NOMO-1 treated with dmso at 0.1 percent for 144 hours (cell line): ENCODE results near the gene ENTPD8.
"Not testable (repeated sequence)": the region's sequence is repeated elsewhere in the genome, so short reads cannot be mapped to it uniquely, and the experiment has no call there.

ENCODE experiments used
- DNase-seq: peaks from one replicate; lab custom pipeline; 2025; ENCODE audit not compliant: unreplicated experiment; lab: John Stamatoyannopoulos, UW

Gene ENTPD8

DNA sequence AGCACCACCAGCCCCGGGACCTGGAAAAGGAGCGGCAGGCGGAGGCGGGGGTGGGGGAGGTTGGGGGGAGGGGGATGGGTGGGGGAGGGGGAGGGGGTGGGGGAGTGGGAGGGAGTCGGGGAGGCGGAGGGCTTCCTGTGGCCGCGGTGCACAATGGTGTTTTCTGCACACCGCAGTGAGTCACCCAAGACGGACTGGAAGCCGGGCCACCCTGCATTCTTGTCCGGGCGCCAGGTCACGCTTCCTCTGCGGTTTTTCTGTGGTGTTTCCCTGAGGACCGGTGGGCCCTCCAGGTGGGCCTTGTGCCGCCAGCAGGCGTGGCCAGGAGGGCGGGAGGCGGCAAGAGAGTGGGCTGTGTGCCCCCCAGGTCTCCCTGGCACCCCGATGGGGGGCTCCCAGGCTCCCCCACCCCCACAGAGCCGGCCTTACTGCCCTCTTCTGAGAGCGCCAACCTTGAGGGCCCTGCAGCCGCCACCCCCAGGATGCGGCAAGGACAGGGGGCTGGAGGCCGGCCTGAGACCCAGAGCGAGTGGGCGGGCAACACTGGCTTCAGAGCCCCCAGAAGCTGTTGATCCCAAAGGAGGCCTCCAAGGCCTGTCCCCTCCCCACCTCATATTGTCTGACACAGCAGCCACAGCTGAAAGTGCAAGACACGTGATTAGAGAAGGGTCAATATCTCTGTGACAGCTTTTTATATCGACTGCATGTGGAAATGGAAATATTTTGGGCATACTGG is 29.3 kb downstream of the ENTPD8 start:
- DNase-seq, result peak; percentile 51

- DNase-seq, result no peak
Observed at GRCh38 chr9:137411260-137411644, 29.9 kb downstream of the ENTPD8 start.

DNA sequence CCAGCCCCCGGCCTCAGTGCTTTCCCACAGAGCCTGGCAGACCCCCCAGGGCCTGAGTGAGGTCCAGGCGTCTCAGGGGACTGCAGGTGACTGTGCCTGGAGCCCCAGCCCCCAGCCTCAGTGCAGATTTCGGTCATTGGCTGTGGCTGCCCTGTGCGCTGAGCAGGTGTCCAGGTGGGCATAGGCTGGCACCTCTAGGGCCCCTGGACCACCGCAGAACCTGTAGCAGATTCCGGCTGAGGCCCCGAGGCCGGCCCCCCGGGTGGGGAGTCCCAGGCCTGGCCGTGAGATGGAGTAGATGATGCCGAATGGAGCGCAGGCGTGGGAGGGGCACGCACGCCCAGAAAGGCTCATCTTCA is 30.3 kb downstream of the ENTPD8 start:
- DNase-seq, result no peak

DNA sequence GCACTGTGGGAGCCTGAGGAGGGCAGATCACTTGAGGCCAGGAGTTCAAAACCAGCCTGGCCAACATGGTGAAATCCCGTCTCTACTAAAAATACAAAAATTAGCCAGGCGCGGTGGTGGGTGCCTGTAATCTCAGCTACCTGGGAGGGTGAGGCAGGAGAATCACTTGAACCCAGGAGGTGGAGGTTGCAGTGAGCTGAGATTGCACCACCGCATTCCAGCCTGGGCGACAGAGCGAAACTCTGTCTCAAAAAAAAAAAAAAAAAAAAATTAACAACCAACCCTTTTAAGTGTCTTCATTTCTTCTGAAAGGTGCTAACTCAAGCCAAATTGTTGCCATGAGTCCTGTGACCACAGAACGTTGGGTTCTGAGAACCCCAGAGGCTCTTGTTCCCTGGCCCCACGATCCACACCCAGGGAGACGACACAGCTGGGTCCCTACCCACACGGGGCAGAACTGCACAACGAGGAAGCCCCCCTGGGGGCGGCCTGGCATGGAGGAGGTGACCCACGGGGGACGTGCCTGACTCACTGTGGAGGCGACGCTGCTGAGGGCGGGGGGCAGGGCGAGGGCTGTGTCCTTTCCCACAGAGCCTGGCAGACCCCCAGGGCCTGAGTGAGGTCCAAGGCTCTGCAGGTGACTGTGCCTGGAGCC is 30.8 kb downstream of the ENTPD8 start:
- DNase-seq, result not testable (repeated sequence)

GRCh38 chr9:137409515-137409914 is 31.6 kb downstream of the ENTPD8 start:
- DNase-seq, result no peak

GRCh38 chr9:137408651-137409405 is 32.3 kb downstream of the ENTPD8 start:
- DNase-seq, result no peak

DNA sequence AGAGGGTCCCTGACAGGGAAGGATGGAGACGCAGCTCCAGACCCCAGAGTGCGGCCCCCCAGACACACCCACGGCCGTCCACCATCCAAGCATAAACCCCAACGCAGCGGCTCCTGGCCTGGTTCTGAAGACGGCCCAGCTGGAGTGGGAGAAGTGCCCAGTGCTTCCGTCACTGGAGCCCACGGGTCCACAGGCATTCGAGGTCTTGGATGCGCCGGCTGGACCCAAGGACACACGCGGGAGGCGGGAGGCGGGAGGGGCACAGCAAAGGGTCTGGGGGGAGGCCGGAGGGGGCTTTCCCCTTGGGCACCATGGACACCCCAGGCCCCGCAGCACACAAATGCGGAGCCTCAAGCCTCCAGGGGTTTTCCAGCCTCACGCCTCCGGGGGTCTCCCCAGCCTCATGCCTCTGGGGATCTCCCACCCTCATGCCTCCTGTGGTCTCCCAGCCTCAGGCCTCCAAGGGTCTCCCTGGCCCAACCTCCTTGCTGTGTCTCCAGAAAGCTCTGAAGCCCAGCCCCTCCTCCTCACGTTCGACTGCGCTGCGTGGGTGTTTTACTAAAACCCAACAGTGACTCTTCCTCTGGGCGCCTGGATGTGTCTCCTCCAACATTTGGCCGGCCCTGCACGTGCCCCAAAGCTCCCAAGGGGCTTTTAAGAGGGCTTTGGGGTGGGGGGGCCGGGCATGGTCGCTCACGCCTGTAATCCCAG is 33.4 kb downstream of the ENTPD8 start:
- DNase-seq, result no peak

GRCh38 chr9:137406876-137407589 is 34.1 kb downstream of the ENTPD8 start:
- peak; percentile 45 for DNase-seq

DNA sequence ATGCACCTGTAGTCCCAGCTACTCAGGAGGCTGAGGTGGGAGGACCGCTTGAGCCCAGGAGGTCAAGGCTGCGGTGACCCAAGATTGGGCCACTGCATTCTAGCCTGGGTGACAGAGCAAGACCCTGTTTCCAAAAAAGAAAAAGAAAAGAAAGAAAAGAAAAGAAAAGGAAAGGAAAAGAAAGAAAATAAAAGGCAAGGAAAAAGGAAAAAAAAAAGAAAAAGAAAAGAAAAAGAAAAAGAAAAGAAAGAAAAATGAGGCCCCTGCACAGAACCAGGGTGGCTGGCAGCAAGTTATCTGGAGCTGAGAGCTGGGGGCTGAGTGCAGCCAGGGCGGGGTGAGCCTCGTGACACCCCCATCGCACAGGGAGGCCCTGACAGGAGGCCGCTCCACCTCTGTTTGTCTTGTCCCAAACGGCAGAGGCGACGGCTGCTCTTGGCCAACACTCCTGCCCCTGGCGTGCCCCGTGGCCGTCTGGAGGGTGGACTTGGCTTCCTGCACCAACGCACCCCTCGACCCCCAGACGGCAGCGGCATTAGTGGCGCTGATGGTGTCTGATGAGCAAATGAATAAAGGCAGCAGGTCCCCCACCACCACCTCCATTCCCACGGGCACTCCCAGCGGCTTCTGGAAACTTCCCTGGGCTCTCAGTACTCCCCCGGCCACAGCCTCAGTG is 34.9 kb downstream of the ENTPD8 start:
- no peak for DNase-seq

- no peak for DNase-seq
Observed at GRCh38 chr9:137405677-137406081, 35.5 kb downstream of the ENTPD8 start.

- DNase-seq, result no peak
Observed at GRCh38 chr9:137404961-137405567, 36.1 kb downstream of the ENTPD8 start.

- no peak for DNase-seq
Observed at GRCh38 chr9:137403269-137403668, 37.9 kb downstream of the ENTPD8 start.

DNA sequence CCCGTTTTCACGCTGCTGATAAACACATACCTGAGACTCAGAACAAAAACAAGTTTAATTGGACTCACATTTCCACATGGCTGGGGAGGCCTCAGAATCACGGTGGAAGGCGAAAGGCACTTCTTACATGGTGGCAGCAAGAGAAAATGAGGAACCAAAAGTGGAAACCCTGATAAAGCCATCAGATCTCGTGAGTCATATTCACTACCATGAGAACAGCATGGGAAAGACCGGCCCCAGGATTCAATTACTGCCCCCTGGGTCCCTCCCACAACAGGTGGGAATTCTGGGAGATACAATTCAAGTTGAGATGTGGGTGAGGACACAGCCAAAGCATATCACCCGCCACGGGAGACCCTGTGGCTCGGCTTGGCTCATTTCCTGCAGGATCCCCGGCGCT is 38.4 kb downstream of the ENTPD8 start:
- DNase-seq, result no peak

DNA sequence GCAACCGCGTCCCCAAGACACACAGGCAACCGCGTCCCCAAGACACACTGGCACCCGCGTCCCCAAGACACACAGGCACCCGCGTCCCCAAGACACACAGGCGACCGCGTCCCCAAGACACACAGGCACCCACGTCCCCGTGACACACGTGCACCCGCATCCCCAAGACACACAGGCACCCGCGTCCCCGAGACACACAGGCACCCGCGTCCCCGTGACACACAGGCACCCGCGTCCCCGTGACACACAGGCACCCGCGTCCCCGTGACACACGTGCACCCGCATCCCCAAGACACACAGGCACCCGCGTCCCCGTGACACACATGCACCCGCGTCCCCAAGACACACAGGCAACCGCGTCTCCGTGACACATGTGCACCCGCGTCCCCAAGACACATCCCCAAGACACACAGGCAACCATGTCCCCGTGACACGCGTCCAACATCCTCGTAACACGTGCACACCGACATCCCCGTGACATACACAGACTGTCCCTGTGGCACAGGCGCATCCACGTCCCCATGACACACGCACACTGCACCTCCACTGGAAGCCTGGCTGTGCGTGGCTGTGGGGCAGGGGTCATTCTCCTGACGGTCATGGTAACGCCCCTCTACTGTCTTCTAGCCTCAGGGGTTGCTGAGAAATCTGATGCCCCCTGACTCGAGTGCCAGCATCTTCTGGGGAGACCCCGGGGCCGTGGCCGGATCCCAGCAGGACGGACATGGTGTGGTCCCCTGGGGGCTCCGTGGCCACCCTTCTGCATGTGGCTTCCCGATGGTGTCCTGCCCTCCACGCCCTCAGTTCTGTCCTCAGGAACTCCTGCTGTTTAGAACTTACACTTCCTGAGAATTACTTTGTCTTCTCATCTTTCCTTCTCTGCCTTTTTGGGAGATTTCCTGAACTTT is 42.3 kb downstream of the ENTPD8 start:
- DNase-seq, result no peak

GRCh38 chr9:137397675-137398423 is 43.3 kb downstream of the ENTPD8 start:
- no peak for DNase-seq

- no peak for DNase-seq
Observed at GRCh38 chr9:137396634-137397367, 44.4 kb downstream of the ENTPD8 start.

GRCh38 chr9:137396227-137396626 is 44.9 kb downstream of the ENTPD8 start:
- DNase-seq, result no peak

GRCh38 chr9:137395666-137396010 is 45.5 kb downstream of the ENTPD8 start:
- DNase-seq, result no peak
